ENCODE measurements around the gene GLIPR2. TPM values are rescaled to one million over a fixed set of nuclear protein-coding genes. Genes with fewer than 3 reads are reported as not detected.
"Not testable (repeated sequence)": the region's sequence is repeated elsewhere in the genome, so short reads cannot be mapped to it uniquely, and the experiment has no call there.

Gene GLIPR2
- total RNA-seq, 2 donors from 2014 or later: 38.6 to 54.2 TPM

DNA sequence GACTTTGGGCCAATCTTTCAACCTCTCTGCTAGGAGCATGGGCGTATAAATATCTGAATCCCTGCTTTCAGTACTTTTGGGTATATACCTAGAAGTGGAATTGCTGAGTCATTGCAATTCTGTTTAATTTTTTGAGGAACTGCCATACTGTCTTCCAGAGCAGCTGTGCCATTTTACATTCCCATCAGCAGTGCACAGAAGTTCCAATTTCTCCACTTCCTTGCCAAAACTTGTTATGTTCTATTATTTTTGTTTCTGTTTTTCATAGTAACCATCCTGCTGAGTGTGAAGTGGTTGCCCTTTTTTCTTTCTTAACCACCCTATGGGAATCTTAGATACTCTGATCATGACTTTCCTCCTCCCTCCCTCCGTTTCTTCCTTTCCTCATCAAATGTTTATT lies 21.6 kb downstream of the GLIPR2 start:
- H3K36me3 Mint-ChIP-seq (ENCODE audit: low read depth): peaks cover 55% of the 10 kb centered on the region
- no peaks in the 10 kb centered on the region for H3K27me3 Mint-ChIP-seq (ENCODE audit: insufficient read depth)
- DNase-seq: no peak
- H3K27me3 ChIP-seq (ENCODE audit: control insufficient read depth, insufficient read depth, low read length, poor library complexity, severe bottlenecking): no peaks in the 10 kb centered on the region
- TF ChIP-seq, protein P1, sequence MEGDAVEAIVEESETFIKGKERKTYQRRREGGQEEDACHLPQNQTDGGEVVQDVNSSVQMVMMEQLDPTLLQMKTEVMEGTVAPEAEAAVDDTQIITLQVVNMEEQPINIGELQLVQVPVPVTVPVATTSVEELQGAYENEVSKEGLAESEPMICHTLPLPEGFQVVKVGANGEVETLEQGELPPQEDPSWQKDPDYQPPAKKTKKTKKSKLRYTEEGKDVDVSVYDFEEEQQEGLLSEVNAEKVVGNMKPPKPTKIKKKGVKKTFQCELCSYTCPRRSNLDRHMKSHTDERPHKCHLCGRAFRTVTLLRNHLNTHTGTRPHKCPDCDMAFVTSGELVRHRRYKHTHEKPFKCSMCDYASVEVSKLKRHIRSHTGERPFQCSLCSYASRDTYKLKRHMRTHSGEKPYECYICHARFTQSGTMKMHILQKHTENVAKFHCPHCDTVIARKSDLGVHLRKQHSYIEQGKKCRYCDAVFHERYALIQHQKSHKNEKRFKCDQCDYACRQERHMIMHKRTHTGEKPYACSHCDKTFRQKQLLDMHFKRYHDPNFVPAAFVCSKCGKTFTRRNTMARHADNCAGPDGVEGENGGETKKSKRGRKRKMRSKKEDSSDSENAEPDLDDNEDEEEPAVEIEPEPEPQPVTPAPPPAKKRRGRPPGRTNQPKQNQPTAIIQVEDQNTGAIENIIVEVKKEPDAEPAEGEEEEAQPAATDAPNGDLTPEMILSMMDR (conservative IDR thresholded peaks at IDR 0.05): no peak
- no peak overlapping the region for H3K27ac ChIP-seq (ENCODE audit: low read depth, low read length)
- H3K27ac Mint-ChIP-seq: no peak overlapping the region
- H3K9me3 ChIP-seq (ENCODE audit: control insufficient read depth, low read length): peaks cover 36% of the 10 kb centered on the region
- H3K4me3 ChIP-seq (ENCODE audit: low read length): no peak overlapping the region
- H3K36me3 ChIP-seq (ENCODE audit: control insufficient read depth, insufficient read depth, low read length): peaks cover 52% of the 10 kb centered on the region
- H3K4me1 Mint-ChIP-seq: peaks cover 13% of the 10 kb centered on the region
- H3K4me3 Mint-ChIP-seq: no peak overlapping the region
- H3K4me1 ChIP-seq (ENCODE audit: control insufficient read depth, insufficient read depth, low read length): peaks cover under 1% of the 10 kb centered on the region
- peaks cover 34% of the 10 kb centered on the region for H3K9me3 Mint-ChIP-seq
- 93 to 100% methylated on average over 1 to 2 of the region's 2 CpGs for WGBS, 2 experiments (ENCODE audit: insufficient coverage in 1 of 2, insufficient read length in 1 of 2)
- H3K9ac ChIP-seq (ENCODE audit: extremely low read depth, low read length, poor library complexity, severe bottlenecking): no peak overlapping the region

DNA sequence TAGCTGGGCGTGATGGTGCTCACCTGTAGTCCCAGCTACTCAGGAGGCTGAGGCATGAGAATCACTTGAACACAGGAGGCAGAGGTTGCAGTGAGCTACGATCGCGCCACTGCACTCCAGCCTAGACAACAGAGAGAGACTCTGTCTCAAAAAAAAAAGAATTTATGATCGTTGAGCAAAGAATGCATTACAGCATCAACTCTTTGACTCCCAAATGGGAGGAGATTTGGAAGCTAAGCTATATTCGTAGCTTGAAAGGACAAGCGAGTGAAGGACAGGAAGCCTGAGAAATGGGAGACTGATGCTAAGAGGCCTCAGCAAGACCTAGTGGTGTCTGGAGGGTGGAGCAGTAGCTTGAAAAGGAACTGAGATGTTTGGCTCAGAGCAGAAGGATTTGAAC lies 22.4 kb downstream of the GLIPR2 start:
- Mint-ChIP-seq H3K4me1 (peaks cover 13% of the 10 kb centered on the region), H3K27me3 (ENCODE audit: insufficient read depth) (no peaks in the 10 kb centered on the region), H3K36me3 (ENCODE audit: low read depth) (peaks cover 52% of the 10 kb centered on the region), H3K27ac (no peak overlapping the region), H3K9me3 (peaks cover 34% of the 10 kb centered on the region), H3K4me3 (no peak overlapping the region)
- H3K4me3 ChIP-seq (ENCODE audit: low read length): no peak overlapping the region
- 95 to 99% methylated on average over 6 to 7 of the region's 7 CpGs for WGBS, 2 experiments (ENCODE audit: insufficient coverage in 1 of 2, insufficient read length in 1 of 2)
- H3K9ac ChIP-seq (ENCODE audit: extremely low read depth, low read length, poor library complexity, severe bottlenecking): no peak overlapping the region
- H3K27ac ChIP-seq (ENCODE audit: low read depth, low read length): no peak overlapping the region
- H3K27me3 ChIP-seq (ENCODE audit: control insufficient read depth, insufficient read depth, low read length, poor library complexity, severe bottlenecking): no peaks in the 10 kb centered on the region
- DNase-seq: no peak
- peaks cover 36% of the 10 kb centered on the region for H3K9me3 ChIP-seq (ENCODE audit: control insufficient read depth, low read length)
- TF ChIP-seq, protein P1 (conservative IDR thresholded peaks at IDR 0.05): no peak
- peaks cover 47% of the 10 kb centered on the region for H3K36me3 ChIP-seq (ENCODE audit: control insufficient read depth, insufficient read depth, low read length)
- H3K4me1 ChIP-seq (ENCODE audit: control insufficient read depth, insufficient read depth, low read length): peaks cover 7% of the 10 kb centered on the region

DNA sequence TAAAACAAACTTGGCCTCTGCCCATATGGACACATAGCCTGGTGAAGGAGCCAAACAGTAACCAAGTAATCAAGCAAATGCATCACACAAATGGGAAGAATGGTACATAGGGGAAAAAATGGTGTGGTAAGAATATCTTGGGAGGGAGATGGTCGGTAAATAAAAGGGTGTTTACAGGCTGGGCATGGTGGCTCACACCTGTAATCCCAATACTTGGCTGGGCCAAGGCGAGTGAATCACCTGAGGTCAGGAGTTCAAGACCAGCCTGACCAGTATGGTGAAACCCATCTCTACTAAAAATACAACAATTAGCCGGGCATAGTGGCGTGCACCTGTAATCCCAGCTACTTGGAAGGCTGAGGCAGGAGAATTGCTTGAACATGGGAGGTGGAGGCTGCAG lies 23.0 kb downstream of the GLIPR2 start:
- DNase-seq; H3K9ac ChIP-seq (ENCODE audit: extremely low read depth, low read length, poor library complexity, severe bottlenecking); H3K4me1 ChIP-seq (ENCODE audit: control insufficient read depth, insufficient read depth, low read length); H3K27me3 Mint-ChIP-seq (ENCODE audit: insufficient read depth); H3K27ac Mint-ChIP-seq; H3K4me3 ChIP-seq (ENCODE audit: low read length); H3K27ac ChIP-seq (ENCODE audit: low read depth, low read length); H3K27me3 ChIP-seq (ENCODE audit: control insufficient read depth, insufficient read depth, low read length, poor library complexity, severe bottlenecking); H3K4me3 Mint-ChIP-seq: not testable (repeated sequence)
- 92 to 96% methylated on average over 4 of the region's 4 CpGs for WGBS, 2 experiments (ENCODE audit: insufficient coverage in 1 of 2, insufficient read length in 1 of 2)
- Histone ChIP-seq H3K9me3 (ENCODE audit: control insufficient read depth, low read length) (peaks cover 36% of the 10 kb centered on the region), H3K36me3 (ENCODE audit: control insufficient read depth, insufficient read depth, low read length) (peaks cover 43% of the 10 kb centered on the region)
- Mint-ChIP-seq H3K36me3 (ENCODE audit: low read depth) (peaks cover 46% of the 10 kb centered on the region), H3K4me1 (peaks cover 17% of the 10 kb centered on the region), H3K9me3 (peaks cover 34% of the 10 kb centered on the region)

DNA sequence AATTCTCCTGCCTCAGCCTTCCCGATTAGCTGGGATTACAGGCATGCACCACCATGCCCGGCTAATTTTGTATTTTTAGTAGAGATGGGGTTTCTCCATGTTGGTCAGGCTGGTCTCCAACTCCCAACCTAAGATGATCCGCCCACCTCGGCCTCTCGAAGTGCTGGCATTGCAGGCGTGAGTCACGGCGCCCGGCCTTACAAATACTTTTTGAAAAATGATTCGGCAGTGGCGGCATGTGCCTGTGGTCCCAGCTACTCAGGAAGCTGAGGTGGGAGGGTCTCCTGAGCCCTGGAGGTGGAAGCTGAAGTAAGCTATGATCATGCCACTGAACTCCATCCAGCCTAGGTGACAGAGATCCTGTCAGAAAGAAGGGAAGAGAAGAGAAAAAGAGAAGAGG lies 23.6 kb downstream of the GLIPR2 start:
- H3K27me3 Mint-ChIP-seq (ENCODE audit: insufficient read depth); H3K4me3 ChIP-seq (ENCODE audit: low read length); H3K9ac ChIP-seq (ENCODE audit: extremely low read depth, low read length, poor library complexity, severe bottlenecking); DNase-seq; H3K27ac ChIP-seq (ENCODE audit: low read depth, low read length); H3K27ac Mint-ChIP-seq; H3K27me3 ChIP-seq (ENCODE audit: control insufficient read depth, insufficient read depth, low read length, poor library complexity, severe bottlenecking); H3K4me3 Mint-ChIP-seq: not testable (repeated sequence)
- Mint-ChIP-seq H3K36me3 (ENCODE audit: low read depth) (peaks cover 40% of the 10 kb centered on the region), H3K4me1 (peaks cover 23% of the 10 kb centered on the region), H3K9me3 (peaks cover 31% of the 10 kb centered on the region)
- peaks cover 36% of the 10 kb centered on the region for H3K9me3 ChIP-seq (ENCODE audit: control insufficient read depth, low read length)
- WGBS, 2 experiments (ENCODE audit: insufficient coverage in 1 of 2, insufficient read length in 1 of 2): 85 to 94% methylated on average over 10 to 11 of the region's 11 CpGs
- H3K4me1 ChIP-seq (ENCODE audit: control insufficient read depth, insufficient read depth, low read length): peaks cover 12% of the 10 kb centered on the region
- H3K36me3 ChIP-seq (ENCODE audit: control insufficient read depth, insufficient read depth, low read length): peaks cover 37% of the 10 kb centered on the region
